IMR-90 (cell line): ENCODE measurements around the gene CPNE4. TPM values are rescaled to one million over a fixed set of nuclear protein-coding genes. Genes with fewer than 3 reads are reported as not detected.

Experiments
- ATAC-seq: fragments of 200-7000 bp; cut with Tn5 transposase; 2 replicates; pipeline ENCODE4 v1.9.1; 2020; ENCODE audit warnings: low read depth, mild to moderate bottlenecking, moderate library complexity
- BruUV-seq: library from RNA; stranded (reverse); fragments of 400-500 nt; replicated peaks from 2 replicates; lab custom pipeline; 2021; lab: Mats Ljungman, UMichigan
- CTCF ChIA-PET: fragments of 300-600 bp; formaldehyde crosslinking; extraction: SDS; loops from one replicate; lab custom pipeline; 2021; ENCODE audit warnings: antibody characterized with exemption; lab: Yijun Ruan, JAX
- POLR2A ChIA-PET: fragments of 300-600 bp; sonication (Branson Sonifier 250); formaldehyde crosslinking; loops from one replicate; lab custom pipeline; 2022; ENCODE audit warnings: antibody characterized with exemption; ENCODE audit not compliant: unreplicated experiment; lab: Charles Lee
- DNase-seq: peaks from one replicate; pipeline ENCODE4 v3.0.0; 2013
- H2AFZ ChIP-seq: replicated peaks from 2 replicates; pipeline ENCODE3; 2013; ENCODE audit warnings: low read length, mild to moderate bottlenecking; ENCODE audit not compliant: poor library complexity
- H2AK5ac ChIP-seq: 2 replicates; pipeline ENCODE4 v1.6.1; 2013; ENCODE audit warnings: low read depth, low read length, inconsistent platforms
- H2AK9ac ChIP-seq: replicated peaks from 2 replicates; pipeline ENCODE3; 2013; ENCODE audit warnings: mild to moderate bottlenecking, low read depth, low read length, moderate library complexity; ENCODE audit not compliant: poor library complexity
- H2BK120ac ChIP-seq: 2 replicates; pipeline ENCODE4 v1.6.1; 2013; ENCODE audit warnings: low read depth, low read length, inconsistent platforms
- H2BK15ac ChIP-seq: 3 replicates; pipeline ENCODE4 v1.6.1; 2013; ENCODE audit warnings: low read depth, low read length, inconsistent platforms
- H2BK20ac ChIP-seq: 2 replicates; pipeline ENCODE4 v1.6.1; 2013; ENCODE audit warnings: low read depth, mild to moderate bottlenecking, inconsistent platforms, low read length, moderate library complexity
- H2BK5ac ChIP-seq: 2 replicates; pipeline ENCODE4 v1.6.1; 2013; ENCODE audit warnings: mild to moderate bottlenecking, low read depth, low read length, inconsistent platforms; ENCODE audit not compliant: poor library complexity, severe bottlenecking
- H3K14ac ChIP-seq: replicated peaks from 2 replicates; pipeline ENCODE4 v1.6.1; 2013; ENCODE audit warnings: low read depth, low read length, inconsistent platforms
- H3K18ac ChIP-seq: 2 replicates; pipeline ENCODE4 v1.6.1; 2013; ENCODE audit warnings: low read depth, low read length, control low read depth
- H3K23ac ChIP-seq: 2 replicates; pipeline ENCODE4 v1.6.1; 2013; ENCODE audit warnings: low read depth, low read length, inconsistent platforms
- H3K27ac ChIP-seq: 2 replicates; pipeline ENCODE4 v1.5.1; 2013; ENCODE audit warnings: mild to moderate bottlenecking, control low read depth, low read length; ENCODE audit not compliant: insufficient read depth
- H3K27me3 ChIP-seq: 2 replicates; pipeline ENCODE4 v1.6.1; 2013; ENCODE audit warnings: low read length; ENCODE audit not compliant: control insufficient read depth, insufficient read depth
- H3K36me3 ChIP-seq: 2 replicates; pipeline ENCODE4 v1.6.1; 2013; ENCODE audit warnings: low read length, mixed read lengths; ENCODE audit not compliant: control insufficient read depth, insufficient read depth
- H3K4ac ChIP-seq: 2 replicates; pipeline ENCODE4 v1.6.1; 2013; ENCODE audit warnings: low read depth, low read length, inconsistent platforms
- H3K4me1 ChIP-seq: 2 replicates; pipeline ENCODE4 v1.6.1; 2013; ENCODE audit warnings: low read length, mixed read lengths; ENCODE audit not compliant: control insufficient read depth, insufficient read depth
- H3K4me2 ChIP-seq: 2 replicates; pipeline ENCODE4 v1.6.1; 2013; ENCODE audit warnings: low read depth, mild to moderate bottlenecking, control low read depth, low read length, moderate library complexity
- H3K4me3 ChIP-seq: 2 replicates; pipeline ENCODE4 v1.5.1; 2013; ENCODE audit warnings: low read depth, mild to moderate bottlenecking, control low read depth, low read length, moderate library complexity; ENCODE audit not compliant: insufficient read depth
- H3K56ac ChIP-seq: 2 replicates; pipeline ENCODE4 v1.6.1; 2013; ENCODE audit warnings: low read length, inconsistent platforms; ENCODE audit not compliant: insufficient read depth; ENCODE audit errors: extremely low read depth
- H3K79me1 ChIP-seq, 2 experiments: 2 replicates each; pipeline ENCODE4 v1.6.1; 2013; ENCODE audit warnings: low read length in 2 of 2, inconsistent platforms in 1 of 2, low read depth in 1 of 2
- H3K9ac ChIP-seq: 2 replicates; pipeline ENCODE4 v1.6.1; 2013; ENCODE audit warnings: low read depth, low read length, control low read depth
- H3K9me1 ChIP-seq: 2 replicates; pipeline ENCODE4 v1.6.1; 2013; ENCODE audit warnings: low read length, inconsistent platforms; ENCODE audit not compliant: insufficient read depth
- H3K9me3 ChIP-seq: 2 replicates; pipeline ENCODE4 v1.6.1; 2013; ENCODE audit warnings: low read length; ENCODE audit not compliant: control insufficient read depth, insufficient read depth
- H4K20me1 ChIP-seq: 2 replicates; pipeline ENCODE4 v1.6.1; 2013; ENCODE audit warnings: low read length, inconsistent platforms; ENCODE audit not compliant: insufficient read depth
- H4K5ac ChIP-seq: 2 replicates; pipeline ENCODE4 v1.6.1; 2013; ENCODE audit warnings: mild to moderate bottlenecking, low read depth, low read length, control low read depth
- H4K8ac ChIP-seq, 2 experiments: 2 replicates each; pipeline ENCODE4 v1.6.1; 2013; ENCODE audit warnings: low read depth in 2 of 2, low read length in 2 of 2, control low read depth in 1 of 2, inconsistent platforms in 1 of 2
- H4K91ac ChIP-seq: 2 replicates; pipeline ENCODE4 v1.6.1; 2013; ENCODE audit warnings: low read depth, low read length, inconsistent platforms; ENCODE audit not compliant: insufficient read depth
- BHLHE40 ChIP-seq: fragments of 150-350 bp; IDR thresholded peaks from 2 replicates; pipeline ENCODE4 v1.6.1; 2016; ENCODE audit warnings: mild to moderate bottlenecking, low read depth, low read length
- CHD1 ChIP-seq: IDR thresholded peaks from 2 replicates; pipeline ENCODE4 v1.6.1; 2012; ENCODE audit warnings: low read depth, low read length, improper control_type of control experiment
- FOS ChIP-seq: fragments of 150-350 bp; IDR thresholded peaks from 2 replicates; pipeline ENCODE4 v1.6.1; 2016; ENCODE audit warnings: low read depth, low read length
- MAFK ChIP-seq: IDR thresholded peaks from 2 replicates; pipeline ENCODE4 v1.6.1; 2012; ENCODE audit warnings: low read depth, low read length, improper control_type of control experiment
- NFE2L2 ChIP-seq: fragments of 150-350 bp; IDR thresholded peaks from 2 replicates; pipeline ENCODE4 v1.6.1; 2016; ENCODE audit warnings: low read depth, mild to moderate bottlenecking, low read length
- RAD21 ChIP-seq: IDR thresholded peaks from 2 replicates; pipeline ENCODE4 v1.6.1; 2012; ENCODE audit warnings: low read length, improper control_type of control experiment
- RFX5 ChIP-seq: IDR thresholded peaks from 2 replicates; pipeline ENCODE4 v1.8.0; 2012; ENCODE audit warnings: low read depth, mild to moderate bottlenecking, low read length, moderate library complexity
- WGBS, 2 experiments: methylation state at CpG; one replicate each; pipeline versions ENCODE4 v1.1.5 to v1.1.7; 2013; ENCODE audit warnings: missing lambda C conversion rate in 2 of 2; ENCODE audit not compliant: insufficient read length in 1 of 2; ENCODE audit errors: extremely low coverage in 2 of 2; 5-methylcytosine and 5-hydroxymethylcytosine counted together
- dilution Hi-C: fragments of 300-500 bp; cut with HindIII; formaldehyde crosslinking; loops from one replicate; pipeline ENCODE4 v1.14.3; 2018; ENCODE audit warnings: low sequenced_read_pairs; ENCODE audit not compliant: unreplicated experiment
- in situ Hi-C: fragments of 300-500 bp; cut with MboI; formaldehyde crosslinking; loops from 3 replicates; pipeline ENCODE4 v1.14.3; 2019; ENCODE audit warnings: low sequenced_read_pairs, inconsistent platforms, mixed read lengths
- intact Hi-C: fragments of 100-400 bp; cut with micrococcal nuclease; formaldehyde crosslinking; loops from 2 replicates; pipeline ENCODE4 v1.10.0; 2022
- polyA plus RNA-seq, 3 experiments: library from polyadenylated mRNA; depleted of rRNA; stranded (reverse); fragments of >200 nt; gene quantifications; 2 replicates each; pipeline ENCODE4 v1.2.3, GENCODE V29; 2012; ENCODE audit warnings: low replicate concordance in 1 of 3
- total RNA-seq: library from RNA; depleted of rRNA; stranded (reverse); fragments of >200 nt; gene quantifications from 2 replicates; pipeline ENCODE4 v1.2.3, GENCODE V29; 2012
- TF ChIP-seq, protein P1 (sequence below): conservative IDR thresholded peaks from 2 replicates; pipeline ENCODE4 v1.5.1; 2012; ENCODE audit warnings: mild to moderate bottlenecking, low read depth, low read length, improper control_type of control experiment
- TF ChIP-seq, protein P2 (sequence below): fragments of 150-350 bp; IDR thresholded peaks from 2 replicates; pipeline ENCODE4 v1.6.1; 2016; ENCODE audit warnings: low read depth, mild to moderate bottlenecking, low read length, moderate library complexity, borderline replicate concordance

The CPNE4 gene
- total and polyA plus RNA-seq, 2 of the 4 experiments (the other 2 are of a cell fraction): not detected

DNA sequence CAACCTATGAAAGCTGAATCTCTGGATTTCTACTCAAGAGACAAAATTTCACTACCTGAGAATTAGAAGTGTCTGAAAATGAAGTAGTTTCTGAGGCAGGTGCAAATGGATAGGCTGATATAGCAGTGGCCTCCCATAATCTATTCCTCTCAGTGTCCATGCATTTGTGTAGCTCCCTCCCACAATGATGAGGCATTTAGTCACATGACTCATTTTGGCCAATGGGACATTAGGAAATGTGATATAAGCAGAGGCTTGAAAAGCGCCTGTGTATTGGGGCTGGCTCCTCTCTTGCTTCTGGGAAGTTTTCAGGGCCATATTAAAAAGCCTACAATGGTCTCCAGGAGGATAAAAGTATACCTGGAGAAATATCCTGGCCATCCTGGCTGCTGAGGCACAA, 452.4 kb downstream of the CPNE4 start:
- CTCF ChIA-PET: no interaction called here
- H3K9me1 ChIP-seq: no peaks in the 10 kb centered on the region

More for the DNA sequence above, 452.4 kb downstream of the CPNE4 start:
- no peak for DNase-seq
- Histone ChIP-seq H3K14ac (no peak overlapping the region), H2AK9ac (no peak overlapping the region), H2AK5ac (no peak overlapping the region), H4K20me1 (no peaks in the 10 kb centered on the region), H3K27ac (no peak overlapping the region), H3K23ac (no peak overlapping the region), H3K36me3 (no peaks in the 10 kb centered on the region), H3K18ac (no peak overlapping the region), H3K4me3 (no peak overlapping the region), H2AFZ (no peak overlapping the region), H3K79me1 (no peaks in the 10 kb centered on the region), H2BK15ac (no peak overlapping the region), H3K4me1 (no peaks in the 10 kb centered on the region), H4K91ac (no peak overlapping the region), H3K4me2 (no peak overlapping the region), H3K27me3 (no peaks in the 10 kb centered on the region), H3K9me3 (no peaks in the 10 kb centered on the region), H2BK20ac (no peak overlapping the region), H4K8ac (no peak overlapping the region), H4K5ac (no peak overlapping the region), H3K4ac (no peak overlapping the region), H3K56ac (no peak overlapping the region), H2BK5ac (no peak overlapping the region), H2BK120ac (no peak overlapping the region), H3K9ac (no peak overlapping the region)
- in situ Hi-C loops: no loop called here
- no CpG with 5 or more reads among the region's 1 CpG for WGBS, 2 experiments
- POLR2A ChIA-PET: no interaction called here
- dilution Hi-C loops: no loop called here
- no TSS peak for BruUV-seq
- intact Hi-C loops: no loop called here
- TF ChIP-seq NFE2L2: no peak
- no peak for TF ChIP-seq RFX5
- TF ChIP-seq RAD21: no peak
- no peak for TF ChIP-seq CHD1
- no peak for TF ChIP-seq BHLHE40
- no peak for TF ChIP-seq FOS
- TF ChIP-seq, protein P1, sequence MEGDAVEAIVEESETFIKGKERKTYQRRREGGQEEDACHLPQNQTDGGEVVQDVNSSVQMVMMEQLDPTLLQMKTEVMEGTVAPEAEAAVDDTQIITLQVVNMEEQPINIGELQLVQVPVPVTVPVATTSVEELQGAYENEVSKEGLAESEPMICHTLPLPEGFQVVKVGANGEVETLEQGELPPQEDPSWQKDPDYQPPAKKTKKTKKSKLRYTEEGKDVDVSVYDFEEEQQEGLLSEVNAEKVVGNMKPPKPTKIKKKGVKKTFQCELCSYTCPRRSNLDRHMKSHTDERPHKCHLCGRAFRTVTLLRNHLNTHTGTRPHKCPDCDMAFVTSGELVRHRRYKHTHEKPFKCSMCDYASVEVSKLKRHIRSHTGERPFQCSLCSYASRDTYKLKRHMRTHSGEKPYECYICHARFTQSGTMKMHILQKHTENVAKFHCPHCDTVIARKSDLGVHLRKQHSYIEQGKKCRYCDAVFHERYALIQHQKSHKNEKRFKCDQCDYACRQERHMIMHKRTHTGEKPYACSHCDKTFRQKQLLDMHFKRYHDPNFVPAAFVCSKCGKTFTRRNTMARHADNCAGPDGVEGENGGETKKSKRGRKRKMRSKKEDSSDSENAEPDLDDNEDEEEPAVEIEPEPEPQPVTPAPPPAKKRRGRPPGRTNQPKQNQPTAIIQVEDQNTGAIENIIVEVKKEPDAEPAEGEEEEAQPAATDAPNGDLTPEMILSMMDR: no peak
- TF ChIP-seq MAFK: no peak
- TF ChIP-seq, protein P2, sequence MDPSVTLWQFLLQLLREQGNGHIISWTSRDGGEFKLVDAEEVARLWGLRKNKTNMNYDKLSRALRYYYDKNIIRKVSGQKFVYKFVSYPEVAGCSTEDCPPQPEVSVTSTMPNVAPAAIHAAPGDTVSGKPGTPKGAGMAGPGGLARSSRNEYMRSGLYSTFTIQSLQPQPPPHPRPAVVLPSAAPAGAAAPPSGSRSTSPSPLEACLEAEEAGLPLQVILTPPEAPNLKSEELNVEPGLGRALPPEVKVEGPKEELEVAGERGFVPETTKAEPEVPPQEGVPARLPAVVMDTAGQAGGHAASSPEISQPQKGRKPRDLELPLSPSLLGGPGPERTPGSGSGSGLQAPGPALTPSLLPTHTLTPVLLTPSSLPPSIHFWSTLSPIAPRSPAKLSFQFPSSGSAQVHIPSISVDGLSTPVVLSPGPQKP: no peak
- no peak for ATAC-seq
